ENCODE measurements around the gene PRAME. TPM values are rescaled to one million over a fixed set of nuclear protein-coding genes. Genes with fewer than 3 reads are reported as not detected.

The PRAME gene
- total and polyA plus RNA-seq, 2 donors (not counting 1 experiment from before 2014, with no cell fraction given) = 0.20 TPM; not detected in 1

- Histone ChIP-seq H3K36me3 (ENCODE audit: control insufficient read depth, insufficient read depth, low read length) (no peaks in the 10 kb centered on the region), H3K79me2 (ENCODE audit: control insufficient read depth, insufficient read depth, low read length) (no peaks in the 10 kb centered on the region), H3K4me2 (ENCODE audit: extremely low read depth, insufficient read depth, low read length) (no peak overlapping the region), H3K27ac (ENCODE audit: insufficient read depth, low read length) (no peak overlapping the region), H3K9me3 (ENCODE audit: control insufficient read depth, insufficient read depth, low read depth, low read length) (no peaks in the 10 kb centered on the region), H3K27me3 (ENCODE audit: control insufficient read depth, insufficient read depth, low read length) (no peaks in the 10 kb centered on the region), H4K20me1 (ENCODE audit: control insufficient read depth, extremely low read depth, insufficient read depth, low read length) (no peaks in the 10 kb centered on the region), H3K4me3 (replicated peaks in 1 of 4; ENCODE audit: control extremely low read depth in 1 of 4, insufficient read depth in 1 of 4, low read depth in 3 of 4, low read length in 4 of 4) (no peak overlapping the region), H2AFZ (ENCODE audit: low read length) (no peak overlapping the region), H3K4me1 (ENCODE audit: control insufficient read depth, extremely low read depth, insufficient read depth, low read length) (no peaks in the 10 kb centered on the region), H3K9ac (ENCODE audit: insufficient read depth, low read length) (no peak overlapping the region)
- TF ChIP-seq CTCF (conservative IDR thresholded peaks at IDR 0.05 in 1 of 2, IDR thresholded peaks at IDR 0.05 in 1 of 2; ENCODE audit: low read depth in 1 of 2, low read length in 2 of 2) = no peak
- no peak for TF ChIP-seq EZH2 (IDR thresholded peaks at IDR 0.05; ENCODE audit: low read length, missing control alignments)
- DNase-seq (ENCODE audit: low read depth in 2 of 2) = no peak
Measured at GRCh38 chr22:22553735-22554586, 5.1 kb downstream of the PRAME start.

DNA sequence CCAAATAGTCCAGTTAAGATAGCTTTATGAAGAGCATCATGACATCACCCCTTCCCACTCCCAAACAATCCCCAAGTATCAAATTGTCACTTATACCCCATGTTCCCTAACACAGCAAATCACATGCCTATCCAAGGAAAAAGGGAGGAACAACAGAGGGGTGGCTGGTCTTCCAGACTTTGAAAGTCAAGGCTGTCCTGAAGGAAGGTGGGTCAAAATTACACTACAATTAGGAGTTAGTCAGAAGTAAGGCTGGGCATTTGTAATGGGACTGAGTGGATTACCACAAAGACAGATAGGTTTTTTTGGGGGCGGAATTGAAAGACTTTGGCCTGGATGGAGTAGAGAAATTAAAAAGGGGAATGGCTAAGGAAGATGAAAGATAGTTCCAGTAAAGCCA is 5.9 kb downstream of the PRAME start:
- H3K27me3 ChIP-seq (ENCODE audit: control insufficient read depth, insufficient read depth, low read length) = no peaks in the 10 kb centered on the region
- no peaks in the 10 kb centered on the region for H3K79me2 ChIP-seq (ENCODE audit: control insufficient read depth, insufficient read depth, low read length)
- H3K4me1 ChIP-seq (ENCODE audit: control insufficient read depth, extremely low read depth, insufficient read depth, low read length) = no peaks in the 10 kb centered on the region
- H3K36me3 ChIP-seq (ENCODE audit: control insufficient read depth, insufficient read depth, low read length) = no peaks in the 10 kb centered on the region
- no peak overlapping the region for H3K4me3 ChIP-seq (replicated peaks in 1 of 4; ENCODE audit: control extremely low read depth in 1 of 4, insufficient read depth in 1 of 4, low read depth in 3 of 4, low read length in 4 of 4)
- no peak overlapping the region for H3K27ac ChIP-seq (ENCODE audit: insufficient read depth, low read length)
- no peak overlapping the region for H3K4me2 ChIP-seq (ENCODE audit: extremely low read depth, insufficient read depth, low read length)
- no peak overlapping the region for H2AFZ ChIP-seq (ENCODE audit: low read length)
- no peaks in the 10 kb centered on the region for H4K20me1 ChIP-seq (ENCODE audit: control insufficient read depth, extremely low read depth, insufficient read depth, low read length)
- no peaks in the 10 kb centered on the region for H3K9me3 ChIP-seq (ENCODE audit: control insufficient read depth, insufficient read depth, low read depth, low read length)
- TF ChIP-seq EZH2 (IDR thresholded peaks at IDR 0.05; ENCODE audit: low read length, missing control alignments) (no peak), CTCF (conservative IDR thresholded peaks at IDR 0.05 in 1 of 2, IDR thresholded peaks at IDR 0.05 in 1 of 2; ENCODE audit: low read depth in 1 of 2, low read length in 2 of 2) (no peak)
- no peak for DNase-seq (ENCODE audit: low read depth in 2 of 2)
- no peak overlapping the region for H3K9ac ChIP-seq (ENCODE audit: insufficient read depth, low read length)

DNA sequence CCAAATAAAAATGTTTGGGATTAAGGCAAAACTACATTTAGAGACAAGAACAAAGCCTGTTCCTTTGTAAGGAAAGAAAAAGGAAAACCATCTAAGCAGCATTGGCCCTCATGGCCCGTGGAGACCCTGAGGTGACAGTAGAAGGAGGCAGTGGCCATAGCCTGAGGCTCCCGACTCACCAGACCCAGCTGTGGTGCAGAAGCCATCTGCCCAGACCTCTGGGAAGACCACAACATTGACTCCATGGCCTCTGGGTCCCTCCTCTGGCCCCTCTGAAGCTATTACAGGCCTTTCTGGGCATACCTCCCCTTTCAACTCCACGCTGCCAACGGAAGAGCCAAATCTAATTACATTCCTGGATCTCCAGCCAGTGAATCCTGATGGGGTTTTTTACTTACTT is 6.4 kb downstream of the PRAME start:
- TF ChIP-seq CTCF (conservative IDR thresholded peaks at IDR 0.05 in 1 of 2, IDR thresholded peaks at IDR 0.05 in 1 of 2; ENCODE audit: low read depth in 1 of 2, low read length in 2 of 2) (no peak), EZH2 (IDR thresholded peaks at IDR 0.05; ENCODE audit: low read length, missing control alignments) (no peak)
- Histone ChIP-seq H3K27ac (ENCODE audit: insufficient read depth, low read length) (no peak overlapping the region), H4K20me1 (ENCODE audit: control insufficient read depth, extremely low read depth, insufficient read depth, low read length) (no peaks in the 10 kb centered on the region), H3K9me3 (ENCODE audit: control insufficient read depth, insufficient read depth, low read depth, low read length) (no peaks in the 10 kb centered on the region), H3K4me3 (replicated peaks in 1 of 4; ENCODE audit: control extremely low read depth in 1 of 4, insufficient read depth in 1 of 4, low read depth in 3 of 4, low read length in 4 of 4) (no peak overlapping the region), H3K4me1 (ENCODE audit: control insufficient read depth, extremely low read depth, insufficient read depth, low read length) (no peaks in the 10 kb centered on the region), H3K79me2 (ENCODE audit: control insufficient read depth, insufficient read depth, low read length) (no peaks in the 10 kb centered on the region), H3K36me3 (ENCODE audit: control insufficient read depth, insufficient read depth, low read length) (no peaks in the 10 kb centered on the region), H3K4me2 (ENCODE audit: extremely low read depth, insufficient read depth, low read length) (no peak overlapping the region), H3K27me3 (ENCODE audit: control insufficient read depth, insufficient read depth, low read length) (no peaks in the 10 kb centered on the region), H2AFZ (ENCODE audit: low read length) (no peak overlapping the region), H3K9ac (ENCODE audit: insufficient read depth, low read length) (no peak overlapping the region)
- DNase-seq (ENCODE audit: low read depth in 2 of 2) = no peak

All from fibroblast of lung (primary cell).